ENCODE results near the gene XPC.

- TF ChIP-seq CTCF (IDR thresholded peaks at IDR 0.05): no peak
- TF ChIP-seq POLR2A (IDR thresholded peaks at IDR 0.05): no peak
- TF ChIP-seq EP300 (IDR thresholded peaks at IDR 0.05): no peak
- TF ChIP-seq POLR2AphosphoS5 (IDR thresholded peaks at IDR 0.05): no peak
Observed at GRCh38 chr3:14133876-14134275, 44.5 kb downstream of the XPC start.
